Osteocyte (in vitro differentiated cells): ENCODE data around the gene DGCR6L. TPM values are rescaled to one million over a fixed set of nuclear protein-coding genes. Genes with fewer than 3 reads are reported as not detected.
"Not testable (repeated sequence)": the region's sequence is repeated elsewhere in the genome, so short reads cannot be mapped to it uniquely, and the experiment has no call there.

Source experiments
- DNase-seq: peaks from one replicate; pipeline ENCODE4 v3.0.0; 2021; ENCODE audit warnings: mixed read lengths; ENCODE audit not compliant: unreplicated experiment; ENCODE audit errors: extremely low spot score
- H3K27ac Mint-ChIP-seq: one replicate; pipeline ENCODE4 v1.8.0; 2021; ENCODE audit warnings: mild to moderate bottlenecking, mixed read lengths; ENCODE audit not compliant: unreplicated experiment
- H3K27me3 Mint-ChIP-seq: one replicate; pipeline ENCODE4 v1.8.0; 2021; ENCODE audit warnings: mixed read lengths; ENCODE audit not compliant: unreplicated experiment
- H3K36me3 Mint-ChIP-seq: one replicate; pipeline ENCODE4 v1.8.0; 2021; ENCODE audit warnings: mixed read lengths; ENCODE audit not compliant: unreplicated experiment
- H3K4me1 Mint-ChIP-seq: one replicate; pipeline ENCODE4 v1.8.0; 2021; ENCODE audit warnings: mixed read lengths; ENCODE audit not compliant: unreplicated experiment
- H3K4me3 Mint-ChIP-seq: one replicate; pipeline ENCODE4 v1.8.0; 2021; ENCODE audit warnings: mild to moderate bottlenecking, moderate library complexity, mixed read lengths; ENCODE audit not compliant: unreplicated experiment
- H3K9me3 Mint-ChIP-seq: one replicate; pipeline ENCODE4 v1.8.0; 2021; ENCODE audit warnings: mixed read lengths; ENCODE audit not compliant: unreplicated experiment
- CTCF ChIP-seq: fragments of 200-600 bp; sonication (generic); IDR thresholded peaks from 2 replicates; pipeline ENCODE4 v1.5.0; 2021; ENCODE audit warnings: antibody characterized with exemption, mild to moderate bottlenecking, moderate library complexity
- total RNA-seq: library from RNA; stranded (reverse); gene quantifications from 2 replicates; pipeline ENCODE4 v1.2.1, GENCODE V29; 2021

The DGCR6L gene
- total RNA-seq, 1 donor from 2014 or later = 59.4 TPM

GRCh38 chr22:20275836-20276235, 44.0 kb downstream of the DGCR6L start:
- Mint-ChIP-seq H3K9me3 (no peaks in the 10 kb centered on the region), H3K36me3 (no peaks in the 10 kb centered on the region), H3K4me1 (peaks cover 7% of the 10 kb centered on the region), H3K4me3 (no peak overlapping the region), H3K27ac (no peak overlapping the region), H3K27me3 (no peaks in the 10 kb centered on the region)
- TF ChIP-seq CTCF = no peak
- DNase-seq = no peak

- DNase-seq, H3K27ac Mint-ChIP-seq, H3K27me3 Mint-ChIP-seq, H3K9me3 Mint-ChIP-seq, H3K36me3 Mint-ChIP-seq, H3K4me3 Mint-ChIP-seq: not testable (repeated sequence)
- H3K4me1 Mint-ChIP-seq = peaks cover 10% of the 10 kb centered on the region
These were observed 44.5 kb downstream of the DGCR6L start for GRCh38 chr22:20275325-20275724.

- H3K9me3 Mint-ChIP-seq, H3K4me3 Mint-ChIP-seq, DNase-seq, H3K36me3 Mint-ChIP-seq, H3K27ac Mint-ChIP-seq, H3K27me3 Mint-ChIP-seq: not testable (repeated sequence)
- peaks cover 12% of the 10 kb centered on the region for H3K4me1 Mint-ChIP-seq
These were observed 45.5 kb downstream of the DGCR6L start for GRCh38 chr22:20274374-20274773.

- Mint-ChIP-seq H3K9me3 (no peaks in the 10 kb centered on the region), H3K4me1 (peaks cover 12% of the 10 kb centered on the region), H3K4me3 (no peak overlapping the region), H3K27me3 (no peaks in the 10 kb centered on the region), H3K36me3 (no peaks in the 10 kb centered on the region), H3K27ac (no peak overlapping the region)
- TF ChIP-seq CTCF = no peak
- DNase-seq = no peak
These were observed 46.1 kb downstream of the DGCR6L start for GRCh38 chr22:20273758-20274181.

GRCh38 chr22:20272700-20273099, 47.2 kb downstream of the DGCR6L start:
- Mint-ChIP-seq H3K27me3 (no peaks in the 10 kb centered on the region), H3K9me3 (no peaks in the 10 kb centered on the region), H3K27ac (no peak overlapping the region), H3K4me3 (no peak overlapping the region), H3K4me1 (peaks cover 16% of the 10 kb centered on the region), H3K36me3 (no peaks in the 10 kb centered on the region)
- DNase-seq = no peak
- TF ChIP-seq CTCF = no peak

- H3K4me3 Mint-ChIP-seq = no peak overlapping the region
- H3K9me3 Mint-ChIP-seq = no peaks in the 10 kb centered on the region
- H3K27ac Mint-ChIP-seq = no peak overlapping the region
- H3K36me3 Mint-ChIP-seq = no peaks in the 10 kb centered on the region
- peaks cover 16% of the 10 kb centered on the region for H3K4me1 Mint-ChIP-seq
- TF ChIP-seq CTCF = no peak
- DNase-seq = no peak
- no peaks in the 10 kb centered on the region for H3K27me3 Mint-ChIP-seq
These were observed 47.7 kb downstream of the DGCR6L start for GRCh38 chr22:20272174-20272573.
